GM21360 (cell line): ENCODE data around the gene WDR90.
"Not testable (repeated sequence)": the region's sequence is repeated elsewhere in the genome, so short reads cannot be mapped to it uniquely, and the experiment has no call there.

Experiments used
- ATAC-seq: cut with Tn5 transposase; IDR thresholded peaks from one replicate; pipeline ENCODE4 v1.9.1; 2021; ENCODE audit warnings: mild to moderate bottlenecking, moderate library complexity; ENCODE audit not compliant: unreplicated experiment

Gene WDR90

GRCh38 chr16:684961-685696 is 36.0 kb downstream of the WDR90 start:
- no peak for ATAC-seq

DNA sequence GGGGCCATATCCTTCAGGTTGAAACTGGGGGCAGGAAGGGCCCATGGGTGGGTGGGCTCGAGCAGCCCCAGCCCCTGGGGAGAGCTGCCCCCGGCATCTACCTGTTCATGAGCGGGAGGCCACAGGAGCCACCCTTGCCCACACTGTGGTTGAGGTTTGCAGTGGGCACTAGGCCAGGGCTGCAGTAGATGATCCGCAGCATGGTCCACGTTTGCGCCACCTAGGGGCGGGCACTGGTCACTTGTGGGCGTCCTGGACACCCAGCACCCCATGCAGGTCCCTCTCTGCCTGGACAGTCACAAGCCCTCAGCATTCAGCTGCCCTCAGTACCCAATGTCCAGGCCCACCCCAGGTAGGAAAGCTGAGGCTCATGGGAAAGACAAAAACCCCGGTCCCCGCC is 36.8 kb downstream of the WDR90 start:
- no peak for ATAC-seq

DNA sequence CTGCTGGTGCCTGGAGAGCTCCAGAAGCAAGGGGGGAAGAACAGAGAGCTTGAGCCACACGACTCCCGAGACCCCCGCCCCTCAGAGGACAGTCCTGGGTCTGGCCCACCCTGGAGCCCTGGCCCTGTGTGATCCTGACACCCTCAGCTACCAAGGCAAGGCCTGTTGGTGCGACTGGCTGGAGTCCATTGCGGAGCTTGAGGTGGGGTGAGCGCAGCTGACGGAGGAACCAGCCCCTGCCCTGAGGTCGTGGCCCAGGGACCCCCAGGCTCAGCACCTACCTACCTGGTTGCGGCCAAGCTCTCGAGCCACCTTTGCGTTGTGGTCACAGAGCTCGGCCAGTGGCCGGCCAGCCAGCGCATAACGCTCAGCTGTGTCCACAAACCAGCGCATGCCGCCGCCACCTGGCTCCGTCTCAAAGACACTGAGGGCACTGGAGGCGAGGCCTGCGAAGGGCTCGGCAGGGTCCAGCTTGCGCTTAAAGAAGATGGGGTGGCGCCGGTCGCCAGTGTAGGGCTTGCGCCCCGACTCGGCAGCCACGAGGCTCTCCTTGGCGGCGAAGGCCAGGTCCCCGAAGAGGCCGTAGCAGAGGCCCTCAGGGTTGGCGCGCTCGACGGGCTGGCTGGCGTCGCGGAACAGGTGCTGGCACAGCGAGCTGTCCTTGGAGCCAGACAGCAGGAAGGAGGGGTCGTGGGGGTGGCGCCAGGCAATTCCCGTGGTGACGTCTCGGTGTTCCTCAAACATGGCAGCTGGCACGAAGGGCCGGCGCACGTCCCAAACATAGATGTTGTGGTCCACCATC is 37.5 kb downstream of the WDR90 start:
- no peak for ATAC-seq

DNA sequence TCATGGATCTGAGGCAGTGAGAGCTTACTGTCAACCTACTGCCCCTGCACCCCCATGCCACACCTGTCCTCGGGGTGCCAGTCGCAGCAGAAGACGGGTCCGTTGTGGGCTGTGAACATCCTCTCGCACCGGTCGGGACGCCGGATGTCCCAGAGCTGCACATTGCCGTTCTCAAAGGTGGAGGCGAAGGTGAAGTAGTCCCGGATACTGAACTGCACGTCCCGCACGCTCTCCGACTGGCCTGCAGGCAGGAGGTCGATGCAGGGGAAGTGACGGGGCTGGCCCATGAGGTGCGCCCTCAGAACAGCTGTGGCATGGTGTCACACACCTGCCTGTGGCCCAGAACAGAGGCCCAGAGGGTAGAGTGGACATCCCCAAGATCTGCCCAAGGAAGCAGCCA is 38.3 kb downstream of the WDR90 start:
- no peak for ATAC-seq

- no peak for ATAC-seq
Observed at GRCh38 chr16:689175-689897, 40.2 kb downstream of the WDR90 start.

GRCh38 chr16:691242-691641 is 42.1 kb downstream of the WDR90 start:
- ATAC-seq: not testable (repeated sequence)

DNA sequence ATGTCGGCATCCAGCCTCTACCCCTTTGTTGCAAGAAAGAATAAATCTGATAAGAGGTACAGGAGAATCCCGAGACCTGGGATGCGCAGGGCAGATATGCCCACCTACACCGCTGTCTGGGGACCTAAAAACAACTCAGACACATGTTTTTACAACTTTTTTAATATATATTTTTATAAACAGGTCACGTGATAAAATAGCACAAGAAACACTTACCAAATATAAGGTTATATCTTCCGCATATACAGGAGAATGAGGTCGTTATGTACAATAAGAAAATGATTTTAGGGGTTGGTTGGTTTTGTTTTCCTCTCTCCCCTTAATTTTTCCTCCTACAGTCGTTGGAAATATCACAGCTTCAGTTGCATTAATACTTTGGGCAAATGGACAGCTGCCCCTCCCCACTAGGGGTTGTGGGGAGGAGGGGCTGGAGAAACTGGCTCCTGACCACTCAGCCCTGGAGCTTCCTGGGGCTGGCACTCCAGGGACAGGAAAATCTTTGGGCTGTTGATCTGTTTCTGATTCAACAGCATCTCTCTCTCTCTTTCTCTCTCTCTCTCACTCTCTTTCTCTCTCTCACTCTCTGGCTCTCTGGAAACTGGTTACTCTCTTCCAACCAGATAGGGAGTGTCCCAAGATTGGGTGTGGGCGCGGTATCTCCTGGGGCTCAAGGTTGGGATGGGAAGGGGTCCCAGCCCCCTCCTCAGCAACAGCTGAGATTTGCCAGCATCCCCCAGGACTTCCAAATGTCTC is 43.4 kb downstream of the WDR90 start:
- no peak for ATAC-seq

DNA sequence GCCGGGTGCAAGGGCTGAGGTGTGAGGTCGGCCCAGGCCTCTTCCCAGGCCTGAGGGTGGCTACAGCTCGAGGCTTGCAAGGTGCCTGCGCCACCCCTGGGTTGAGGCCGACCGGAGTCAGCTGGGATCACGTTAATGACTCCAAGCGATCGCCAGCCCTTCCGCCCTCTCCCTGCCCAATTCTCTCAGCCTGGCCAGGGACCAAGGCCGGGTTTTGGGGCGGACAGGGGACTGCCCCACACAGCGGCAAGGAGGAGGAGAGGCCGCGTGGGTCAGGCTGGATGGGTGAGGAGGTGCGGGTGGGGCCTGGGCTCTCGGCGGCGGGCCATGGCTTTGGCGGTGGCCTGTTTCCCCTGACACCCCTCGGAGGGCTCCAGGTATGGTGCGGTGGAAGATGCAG is 44.2 kb downstream of the WDR90 start:
- no peak for ATAC-seq

DNA sequence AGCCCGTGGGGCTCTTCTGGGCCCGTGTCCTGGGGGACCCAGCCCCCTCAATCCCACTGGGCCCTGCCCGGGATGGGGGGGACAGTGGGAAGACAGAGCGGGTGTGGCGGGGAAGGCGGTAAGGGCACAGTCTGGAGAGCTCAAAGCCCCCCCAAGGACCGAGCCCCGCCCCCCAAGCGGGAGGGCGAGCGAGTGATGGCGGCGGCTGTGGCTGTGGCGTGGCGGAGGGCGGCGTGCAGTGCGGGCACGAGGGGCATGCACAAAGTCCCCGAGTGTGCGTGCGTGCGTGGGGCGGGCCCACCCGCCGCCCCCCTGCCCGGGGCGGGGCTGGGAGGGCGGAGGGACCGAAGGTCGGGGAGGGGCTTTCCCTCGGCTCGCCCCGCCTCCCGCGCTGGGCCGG is 44.6 kb downstream of the WDR90 start:
- ATAC-seq: no peak

DNA sequence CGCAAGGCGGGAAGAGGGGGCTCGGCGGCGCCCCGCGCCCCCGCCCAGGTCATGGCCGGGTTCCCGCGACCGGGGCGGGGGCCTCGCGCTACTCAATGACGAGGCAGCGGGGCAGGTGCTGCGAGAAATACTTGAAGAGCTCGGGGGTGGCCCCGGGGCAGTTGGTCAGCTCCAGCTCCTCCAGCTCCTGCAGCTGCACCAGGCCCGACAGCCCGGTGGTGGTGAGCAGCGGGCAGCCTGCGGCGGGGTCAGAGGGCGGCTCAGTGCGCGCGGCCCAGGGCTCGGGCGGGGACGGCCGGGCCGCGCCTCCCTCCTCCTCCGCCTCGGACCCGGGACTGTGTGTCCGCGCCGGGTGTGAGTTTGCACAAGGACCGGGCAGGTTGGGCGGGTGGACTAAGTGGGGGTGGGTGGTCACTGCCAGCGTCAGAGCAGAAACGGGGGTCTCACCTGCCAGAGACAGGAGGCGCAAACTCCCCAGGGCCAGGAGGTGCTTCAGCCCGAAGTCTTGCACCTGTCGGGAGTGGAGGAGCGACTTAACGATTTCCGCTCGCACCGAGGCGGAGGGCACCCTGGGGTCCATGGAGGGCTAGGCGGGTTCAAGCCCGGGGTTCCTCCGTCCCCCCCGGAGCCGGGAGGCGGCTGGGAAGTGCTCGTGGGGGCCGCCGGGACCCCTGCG is 45.2 kb downstream of the WDR90 start:
- ATAC-seq: no peak

GRCh38 chr16:694863-695354 is 45.7 kb downstream of the WDR90 start:
- ATAC-seq: no peak

DNA sequence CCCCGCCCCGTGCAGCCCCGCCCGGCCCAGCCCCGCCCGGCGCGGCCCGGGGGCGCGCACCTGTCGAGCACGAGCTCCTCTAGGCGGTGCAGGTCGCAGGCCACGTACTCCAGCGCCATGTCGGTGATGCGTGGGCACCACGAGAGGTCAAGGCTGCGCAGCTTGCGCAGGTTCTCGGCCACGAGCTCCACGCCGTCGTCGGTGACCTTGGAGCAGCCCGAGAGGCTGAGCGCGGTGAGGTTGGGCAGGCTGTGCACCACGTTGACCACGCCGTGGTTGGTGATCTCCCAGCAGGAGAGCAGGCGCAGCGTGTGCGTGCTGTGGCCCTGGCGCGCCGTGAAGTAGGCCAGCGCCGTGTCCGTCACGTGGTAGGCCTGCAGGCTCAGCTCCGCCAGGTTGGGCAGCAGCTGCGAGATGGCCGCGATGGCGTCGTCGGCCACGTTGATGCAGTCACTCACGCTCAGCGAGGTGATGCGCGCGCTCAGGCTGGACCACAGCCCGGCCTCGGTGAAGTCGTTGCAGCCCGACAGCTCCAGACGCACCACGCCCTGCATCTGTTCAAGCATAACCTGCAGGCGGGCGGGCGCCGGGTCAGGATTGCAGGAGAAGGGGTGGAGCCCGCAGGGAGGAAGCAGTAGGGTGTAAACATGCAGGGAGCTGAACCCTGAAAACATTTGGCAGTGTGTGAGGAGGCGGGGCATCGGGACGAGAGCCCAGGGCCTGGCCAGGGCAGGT is 46.4 kb downstream of the WDR90 start:
- no peak for ATAC-seq

- ATAC-seq: no peak
Observed at GRCh38 chr16:698911-699671, 49.9 kb downstream of the WDR90 start.

- no peak for ATAC-seq
Observed at GRCh38 chr16:700684-701584, 51.8 kb downstream of the WDR90 start.

DNA sequence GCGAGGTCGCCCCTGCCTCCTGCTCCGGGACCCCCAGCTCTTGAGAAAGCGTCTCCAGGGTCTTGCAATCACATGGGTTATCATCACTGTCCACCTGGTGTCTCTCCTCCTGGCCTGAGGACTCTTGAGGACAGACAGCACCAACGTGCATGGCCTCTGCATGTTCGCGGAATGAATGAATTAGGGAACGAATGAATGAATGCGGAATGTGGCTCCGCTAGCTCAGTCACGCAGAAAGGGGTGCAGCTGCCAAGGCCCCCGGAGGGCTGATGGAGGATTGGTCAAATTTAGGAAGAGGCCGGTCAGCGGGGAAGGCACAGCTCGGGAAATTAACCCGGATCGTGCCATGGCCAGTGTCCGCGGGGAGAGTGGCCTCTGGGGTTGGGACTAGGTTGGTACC is 53.2 kb downstream of the WDR90 start:
- no peak for ATAC-seq

GRCh38 chr16:703406-703805 is 54.2 kb downstream of the WDR90 start:
- ATAC-seq: no peak

DNA sequence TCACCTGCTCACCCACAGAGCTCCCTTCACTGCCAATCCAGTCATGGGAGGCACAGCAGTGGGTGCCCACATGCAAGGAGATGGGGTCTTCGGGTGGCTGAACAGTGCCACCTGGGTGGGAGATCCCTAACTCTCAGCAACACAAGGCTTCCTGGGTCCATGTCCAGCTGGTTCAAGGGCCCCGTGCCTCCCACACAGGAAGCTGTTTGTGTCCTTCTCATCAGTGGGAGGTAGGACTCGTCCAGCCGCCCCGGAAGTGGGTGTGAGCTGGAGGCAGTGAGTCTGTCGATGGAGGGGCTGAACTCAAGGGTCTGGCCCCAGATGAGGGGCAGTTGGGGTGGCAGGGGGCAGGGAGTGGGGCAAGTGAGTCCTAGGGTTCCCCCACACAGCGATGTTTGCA is 54.9 kb downstream of the WDR90 start:
- no peak for ATAC-seq
